Measurements from ENCODE around the gene MAGEH1.
"Not testable (repeated sequence)": the region's sequence is repeated elsewhere in the genome, so short reads cannot be mapped to it uniquely, and the experiment has no call there.

The MAGEH1 gene, protein sequence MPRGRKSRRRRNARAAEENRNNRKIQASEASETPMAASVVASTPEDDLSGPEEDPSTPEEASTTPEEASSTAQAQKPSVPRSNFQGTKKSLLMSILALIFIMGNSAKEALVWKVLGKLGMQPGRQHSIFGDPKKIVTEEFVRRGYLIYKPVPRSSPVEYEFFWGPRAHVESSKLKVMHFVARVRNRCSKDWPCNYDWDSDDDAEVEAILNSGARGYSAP

DNA sequence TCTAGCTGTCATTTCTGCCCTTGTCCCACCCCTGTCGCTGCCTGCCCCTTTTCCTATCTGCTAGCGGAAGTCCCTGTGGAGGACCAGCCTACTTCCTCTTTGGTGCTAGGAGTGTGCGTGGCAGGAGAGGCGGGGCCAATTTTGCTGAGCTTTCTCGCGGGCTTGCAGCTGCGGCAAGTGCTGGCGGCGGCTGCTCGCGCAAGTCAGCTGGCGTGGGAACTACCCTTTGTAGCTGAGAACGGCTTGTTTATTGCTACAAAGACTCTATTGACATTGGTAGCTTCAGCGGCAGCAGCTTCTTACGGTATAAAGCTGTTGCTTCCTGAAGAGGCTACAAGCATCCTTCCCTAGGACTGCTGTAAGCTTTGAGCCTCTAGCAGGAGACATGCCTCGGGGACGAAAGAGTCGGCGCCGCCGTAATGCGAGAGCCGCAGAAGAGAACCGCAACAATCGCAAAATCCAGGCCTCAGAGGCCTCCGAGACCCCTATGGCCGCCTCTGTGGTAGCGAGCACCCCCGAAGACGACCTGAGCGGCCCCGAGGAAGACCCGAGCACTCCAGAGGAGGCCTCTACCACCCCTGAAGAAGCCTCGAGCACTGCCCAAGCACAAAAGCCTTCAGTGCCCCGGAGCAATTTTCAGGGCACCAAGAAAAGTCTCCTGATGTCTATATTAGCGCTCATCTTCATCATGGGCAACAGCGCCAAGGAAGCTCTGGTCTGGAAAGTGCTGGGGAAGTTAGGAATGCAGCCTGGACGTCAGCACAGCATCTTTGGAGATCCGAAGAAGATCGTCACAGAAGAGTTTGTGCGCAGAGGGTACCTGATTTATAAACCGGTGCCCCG lies at the start of gene MAGEH1:
Gene MAGEH1 (plus strand): TSS at position 138 of the 843 bp plus-strand sequence. CDS start 248 bp downstream, at position 386.
- DNase-seq (ENCODE audit: low read depth in 2 of 2): peak; percentile 41 to 43

DNA sequence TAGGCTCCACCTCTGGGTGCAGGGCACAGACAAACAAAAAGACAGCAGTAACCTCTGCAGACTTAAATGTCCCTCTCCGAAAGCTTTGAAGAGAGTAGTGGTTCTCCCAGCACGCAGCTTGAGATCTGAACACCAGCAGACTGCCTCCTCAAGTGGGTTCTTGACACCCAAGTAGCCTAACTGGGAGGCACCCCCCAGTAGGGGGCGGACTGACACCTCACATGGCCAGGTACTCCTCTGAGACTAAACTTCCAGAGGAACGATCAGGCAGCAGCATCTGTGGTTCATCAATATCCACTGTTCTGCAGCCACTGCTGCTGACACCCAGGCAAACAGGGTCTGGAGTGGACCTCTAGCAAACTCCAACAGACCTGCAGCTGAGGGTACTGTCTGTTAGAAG lies 24.8 kb upstream of the MAGEH1 start:
- not testable (repeated sequence) for DNase-seq (ENCODE audit: low read depth in 2 of 2)

DNA sequence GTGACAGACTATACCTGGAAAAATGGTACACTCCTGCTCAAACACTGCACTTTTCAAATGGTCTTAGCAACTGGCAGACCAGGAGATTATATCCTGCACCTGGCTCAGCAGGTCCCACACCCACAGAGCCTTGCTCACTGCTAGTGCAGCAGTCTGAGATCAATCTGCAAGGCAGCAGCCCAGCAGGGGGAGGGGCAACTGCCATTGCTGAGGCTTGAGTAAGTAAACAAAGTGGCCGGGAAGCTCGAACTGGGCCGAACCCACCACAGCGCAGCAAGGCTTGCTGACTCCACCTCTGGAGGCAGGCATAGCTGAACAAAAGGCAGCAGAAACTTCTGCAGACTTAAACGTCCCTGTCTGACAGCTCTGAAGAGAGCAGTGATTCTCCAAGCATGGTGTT lies 8.5 kb upstream of the MAGEH1 start:
- not testable (repeated sequence) for DNase-seq (ENCODE audit: low read depth in 2 of 2)

DNA sequence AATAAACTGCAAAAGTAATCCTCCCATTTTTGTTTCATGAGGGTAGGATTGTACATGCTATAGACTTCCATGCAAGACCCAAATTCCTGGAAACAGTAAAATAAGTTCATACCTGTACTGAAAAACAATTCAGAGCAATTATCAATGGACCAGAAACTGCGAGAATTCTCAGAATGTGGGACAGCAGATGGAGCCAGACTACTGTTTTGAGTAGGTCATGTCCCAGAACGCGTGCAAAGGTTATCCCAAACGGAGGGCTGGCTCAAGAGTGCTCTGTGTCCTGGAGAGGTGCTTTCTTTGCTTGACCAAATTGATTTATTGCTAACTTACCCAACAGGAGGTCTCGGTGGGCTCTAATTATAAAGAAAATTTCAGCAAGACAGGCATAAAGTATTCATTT lies 1.7 kb upstream of the MAGEH1 start:
- no peak for DNase-seq (ENCODE audit: low read depth in 2 of 2)

DNA sequence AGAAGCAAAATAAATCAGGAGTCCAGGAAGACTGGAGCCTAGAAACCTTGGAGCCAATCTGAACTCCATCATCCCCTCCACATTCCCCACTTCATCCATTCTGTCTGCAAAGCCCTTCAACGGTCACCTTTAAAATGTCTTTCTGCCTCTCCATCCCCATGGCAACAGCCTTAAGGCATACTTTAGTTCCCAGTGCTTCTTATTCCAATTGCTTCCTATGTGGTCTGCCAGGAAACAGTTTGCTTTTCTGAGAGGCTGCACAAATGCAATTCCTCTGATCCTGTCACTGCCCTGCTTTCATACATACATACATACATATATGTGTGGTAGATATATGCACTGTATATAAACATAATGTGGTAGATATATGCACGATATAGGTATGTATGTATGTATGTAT lies 786 bp upstream of the MAGEH1 start:
- no peak for DNase-seq (ENCODE audit: low read depth in 2 of 2)

DNA sequence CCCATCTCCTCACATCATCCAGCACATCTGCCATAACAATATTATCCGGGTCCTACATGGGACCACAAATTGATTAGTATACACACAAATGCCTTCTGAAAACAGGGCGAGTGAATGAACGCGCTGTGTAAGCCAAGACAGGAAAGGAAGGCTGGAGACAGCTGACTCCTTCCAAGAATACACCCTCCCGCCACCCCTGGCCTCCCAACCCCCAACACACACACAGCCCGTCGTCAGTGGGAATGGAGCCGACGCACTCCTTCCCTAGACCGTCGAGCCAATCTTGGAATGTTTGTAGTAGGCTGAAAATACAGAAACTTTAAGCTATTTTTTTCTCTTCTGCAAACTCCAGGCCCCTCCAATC lies 319 bp upstream of the MAGEH1 start:
- no peak for DNase-seq (ENCODE audit: low read depth in 2 of 2)

DNA sequence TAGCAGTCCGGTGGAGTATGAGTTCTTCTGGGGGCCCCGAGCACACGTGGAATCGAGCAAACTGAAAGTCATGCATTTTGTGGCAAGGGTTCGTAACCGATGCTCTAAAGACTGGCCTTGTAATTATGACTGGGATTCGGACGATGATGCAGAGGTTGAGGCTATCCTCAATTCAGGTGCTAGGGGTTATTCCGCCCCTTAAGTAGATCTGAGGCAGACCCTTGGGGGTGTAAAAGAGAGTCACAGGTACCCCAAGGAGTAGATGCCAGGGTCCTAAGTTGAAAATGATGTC lies 852 bp downstream of the MAGEH1 start:
- DNase-seq (ENCODE audit: low read depth in 2 of 2): no peak

DNA sequence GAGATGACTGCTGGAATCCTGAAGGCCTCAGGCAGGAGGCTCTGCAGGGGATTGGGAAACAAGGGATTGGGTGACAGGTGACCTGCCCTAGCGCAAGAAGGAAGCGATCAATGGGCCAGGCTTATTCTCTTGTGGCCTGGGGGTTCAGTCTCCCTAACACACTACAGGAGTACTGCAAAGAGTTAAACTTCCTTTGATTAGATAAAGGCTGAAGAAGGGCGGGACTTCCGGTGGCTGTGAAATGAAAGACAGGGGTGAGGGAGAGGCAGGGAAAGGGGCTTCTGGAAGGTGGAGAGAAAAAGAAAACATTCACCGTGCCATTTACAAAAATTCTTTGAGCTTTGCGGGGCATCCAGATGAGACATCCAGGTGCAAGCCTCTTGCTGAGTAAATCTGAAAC lies 3.8 kb downstream of the MAGEH1 start:
- not testable (repeated sequence) for DNase-seq (ENCODE audit: low read depth in 2 of 2)

DNA sequence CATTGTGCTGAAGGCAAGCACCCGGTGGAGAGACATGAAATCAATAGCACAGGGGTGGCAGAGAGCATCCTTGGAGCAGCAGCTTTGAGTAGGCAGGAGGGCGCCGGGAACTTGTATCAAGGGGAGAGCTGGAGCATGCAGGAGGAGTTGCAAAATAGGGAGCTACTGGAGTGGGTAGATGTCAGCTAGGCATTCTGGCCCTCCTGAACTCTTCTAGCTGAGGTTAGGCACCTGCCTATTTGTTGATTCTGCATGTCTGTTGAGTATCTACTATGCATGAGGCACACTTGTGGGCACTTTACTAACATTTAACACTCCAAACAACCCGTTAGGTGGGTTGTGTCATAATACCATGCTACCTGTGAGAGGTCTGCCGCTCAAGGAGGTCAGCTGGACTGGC lies 7.5 kb downstream of the MAGEH1 start:
- DNase-seq (ENCODE audit: low read depth in 2 of 2): not testable (repeated sequence)

DNA sequence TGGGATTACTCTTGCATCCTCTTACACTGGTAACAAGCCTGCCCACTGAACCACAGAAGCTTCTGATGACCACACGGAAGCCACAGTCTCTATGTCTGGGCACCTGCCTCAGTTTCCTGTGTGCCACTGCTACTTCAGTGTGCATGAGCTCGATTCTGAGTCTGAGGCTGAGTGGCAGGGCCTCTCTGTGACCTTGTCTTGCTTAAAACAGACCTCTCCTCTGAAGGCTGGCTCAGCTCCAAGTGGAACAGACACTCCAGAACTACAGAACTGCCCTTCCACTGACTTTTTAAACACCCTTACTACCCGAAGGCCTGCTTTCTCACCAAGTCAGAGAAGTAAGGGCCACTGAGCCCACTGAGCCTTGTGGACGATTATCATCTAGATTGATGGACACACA lies 8.0 kb downstream of the MAGEH1 start:
- DNase-seq (ENCODE audit: low read depth in 2 of 2): not testable (repeated sequence)

DNA sequence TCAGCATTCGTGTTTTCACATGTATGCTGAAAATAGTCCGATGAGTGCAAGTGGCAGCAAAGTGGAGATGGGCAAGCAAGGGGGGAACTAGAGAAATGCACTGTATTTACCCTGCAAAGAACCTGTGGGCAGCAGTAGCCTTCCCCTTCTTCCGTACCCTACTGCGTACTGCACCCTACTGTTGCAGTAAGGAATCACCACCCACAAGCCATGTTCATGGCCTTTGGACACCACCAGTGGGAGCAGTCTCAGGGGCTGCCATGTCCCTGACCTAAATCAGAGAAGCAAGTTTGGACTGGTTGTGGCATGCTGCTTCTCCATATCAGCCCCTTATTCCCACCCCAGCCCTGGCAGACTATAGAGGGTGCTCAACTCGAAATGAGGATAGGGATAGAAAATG lies 12.1 kb downstream of the MAGEH1 start:
- not testable (repeated sequence) for DNase-seq (ENCODE audit: low read depth in 2 of 2)

DNA sequence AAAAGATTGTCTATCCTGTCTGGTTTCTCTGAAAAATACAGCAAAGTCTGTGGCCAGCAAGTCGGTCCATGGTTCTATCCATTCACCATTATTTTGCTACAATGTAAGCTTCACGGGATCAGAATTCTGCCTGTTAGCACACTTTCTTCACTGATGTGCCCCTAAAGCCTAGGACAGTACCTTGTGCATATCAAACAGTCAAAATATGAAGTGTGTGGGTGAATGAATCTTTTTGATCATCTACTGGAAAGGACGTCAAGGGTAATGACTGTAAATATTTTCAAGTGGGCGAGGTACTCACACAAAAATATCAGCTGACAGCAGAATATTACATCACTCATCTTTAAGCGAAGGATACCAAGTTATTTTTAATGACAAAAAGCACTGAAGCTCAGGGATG lies 13.2 kb downstream of the MAGEH1 start:
- not testable (repeated sequence) for DNase-seq (ENCODE audit: low read depth in 2 of 2)

DNA sequence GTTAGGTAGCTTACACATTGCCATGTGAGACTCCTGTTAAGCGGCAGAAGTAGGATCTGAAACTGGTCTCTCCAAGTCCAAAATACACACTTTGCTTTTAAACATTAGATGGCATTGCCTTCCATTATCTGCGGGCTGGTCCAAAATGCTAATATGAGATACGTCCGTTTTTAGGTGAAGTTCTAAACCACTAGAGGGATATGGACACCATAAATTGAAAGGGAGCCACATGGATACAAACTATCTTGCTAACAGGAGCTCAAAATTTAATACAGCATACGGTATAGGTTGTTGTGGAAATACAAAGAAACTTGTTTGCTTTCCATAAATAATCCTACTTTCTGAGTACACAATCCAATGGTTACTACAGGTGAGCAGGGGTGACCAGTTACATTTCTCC lies 13.9 kb downstream of the MAGEH1 start:
- not testable (repeated sequence) for DNase-seq (ENCODE audit: low read depth in 2 of 2)

DNA sequence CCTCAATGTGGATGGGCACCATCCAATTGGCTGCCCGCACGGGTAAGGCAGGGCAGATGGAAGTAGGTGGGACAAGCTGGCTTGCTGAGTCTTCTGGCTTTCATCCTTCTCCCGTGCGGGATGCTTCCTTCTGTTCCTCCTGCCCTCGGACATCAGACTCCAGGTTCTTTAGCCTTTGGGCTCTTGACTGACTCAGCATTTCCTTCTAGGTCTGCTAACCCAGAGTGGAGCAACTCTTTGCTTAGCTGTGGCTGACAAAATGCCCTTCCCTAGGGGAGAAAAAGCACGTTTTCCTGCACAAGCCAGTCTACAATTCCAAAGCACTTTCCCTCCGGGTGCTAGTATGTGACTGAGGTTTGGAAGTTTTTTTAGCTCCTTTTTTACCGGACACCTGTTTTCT lies 28.0 kb downstream of the MAGEH1 start:
- not testable (repeated sequence) for DNase-seq (ENCODE audit: low read depth in 2 of 2)

DNA sequence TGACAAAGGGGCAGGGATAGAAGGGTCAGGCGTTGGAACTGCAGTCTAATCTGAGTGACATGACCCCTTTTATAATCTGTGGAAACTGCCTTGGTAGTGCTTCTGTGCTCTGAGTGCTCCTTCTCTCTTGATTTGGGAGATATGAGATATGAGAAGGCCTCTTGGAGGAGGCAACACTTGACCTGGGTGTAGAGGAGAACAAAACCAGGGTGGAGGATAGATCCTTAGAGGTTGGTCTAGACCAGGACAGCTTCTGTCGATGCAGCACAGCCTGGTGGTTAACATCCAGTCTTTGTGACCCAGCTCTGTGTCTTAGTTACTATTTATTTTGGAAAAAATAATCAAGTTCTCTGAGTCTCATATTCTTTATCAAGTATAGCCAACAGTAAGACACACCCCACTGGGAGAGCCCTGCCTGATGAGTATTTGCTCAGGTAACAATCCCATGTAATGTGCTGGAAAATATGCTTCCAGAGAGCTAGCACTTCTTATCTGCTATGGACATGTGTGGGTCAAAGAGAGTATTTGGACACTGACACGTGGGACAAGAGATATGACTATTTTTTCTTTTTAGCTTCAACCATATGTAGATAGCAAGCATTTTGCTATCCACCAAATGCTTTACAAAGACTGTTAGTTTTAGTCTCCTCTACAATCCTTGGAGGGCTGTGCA lies 28.6 kb downstream of the MAGEH1 start:
- no peak for DNase-seq (ENCODE audit: low read depth in 2 of 2)

DNA sequence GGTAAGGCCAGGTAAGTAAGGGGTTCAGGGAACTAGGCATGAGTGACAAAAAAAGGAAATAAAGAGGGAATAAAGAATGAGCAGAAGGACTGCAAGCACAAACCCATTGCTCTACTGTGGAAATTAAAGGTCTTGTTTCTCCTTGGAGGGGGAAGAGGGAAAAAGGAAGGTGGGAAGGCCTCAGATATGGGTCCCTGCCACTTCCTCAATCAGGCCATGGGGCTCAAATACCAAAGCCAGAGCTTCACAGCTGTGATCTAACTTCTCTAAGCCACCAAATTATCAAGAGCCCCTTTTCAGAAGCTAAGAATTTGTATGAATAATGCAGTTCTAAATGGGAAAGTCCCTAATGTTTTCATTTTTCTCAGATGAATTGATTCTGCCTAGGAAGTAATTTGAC lies 33.0 kb downstream of the MAGEH1 start:
- DNase-seq (ENCODE audit: low read depth in 2 of 2): no peak

DNA sequence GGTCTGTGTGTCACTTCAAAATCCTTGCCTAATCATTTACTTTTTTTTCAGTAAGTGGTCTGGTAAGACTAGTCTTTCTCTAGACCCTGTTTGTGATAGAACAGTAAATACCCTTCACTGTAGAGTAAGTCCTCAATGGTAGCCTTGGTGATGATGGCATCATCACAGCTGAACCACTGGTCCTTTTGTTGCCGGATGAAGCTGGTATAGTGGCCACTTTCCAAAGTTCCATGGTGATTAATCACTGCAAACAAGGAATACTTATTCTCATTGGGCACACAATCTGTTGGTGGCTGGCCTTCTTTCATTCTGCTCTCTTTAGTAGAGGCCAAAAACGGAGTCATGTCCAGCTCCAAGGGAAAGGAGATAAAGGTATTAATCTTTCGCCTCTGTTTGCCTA lies 34.8 kb downstream of the MAGEH1 start:
- no peak for DNase-seq (ENCODE audit: low read depth in 2 of 2)

DNA sequence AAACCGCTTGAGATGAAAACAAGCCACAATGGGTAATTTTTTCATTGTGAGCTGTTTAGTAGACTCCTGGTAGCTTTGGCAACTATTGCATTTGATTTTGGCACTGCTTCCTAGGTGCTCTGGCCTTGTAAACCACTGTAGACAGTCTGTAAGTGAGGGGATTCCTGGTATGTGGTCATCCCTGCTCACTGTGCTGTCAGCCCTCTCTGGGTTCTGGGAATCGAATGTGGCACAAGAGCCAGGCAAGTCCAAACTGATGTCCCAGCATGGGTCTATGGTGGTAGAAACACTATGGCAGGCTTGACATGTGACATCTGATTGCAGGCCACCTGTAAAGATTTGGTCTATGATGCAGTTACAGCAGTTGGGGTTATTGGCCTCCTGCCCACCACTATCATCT lies 35.2 kb downstream of the MAGEH1 start:
- DNase-seq (ENCODE audit: low read depth in 2 of 2): no peak

DNA sequence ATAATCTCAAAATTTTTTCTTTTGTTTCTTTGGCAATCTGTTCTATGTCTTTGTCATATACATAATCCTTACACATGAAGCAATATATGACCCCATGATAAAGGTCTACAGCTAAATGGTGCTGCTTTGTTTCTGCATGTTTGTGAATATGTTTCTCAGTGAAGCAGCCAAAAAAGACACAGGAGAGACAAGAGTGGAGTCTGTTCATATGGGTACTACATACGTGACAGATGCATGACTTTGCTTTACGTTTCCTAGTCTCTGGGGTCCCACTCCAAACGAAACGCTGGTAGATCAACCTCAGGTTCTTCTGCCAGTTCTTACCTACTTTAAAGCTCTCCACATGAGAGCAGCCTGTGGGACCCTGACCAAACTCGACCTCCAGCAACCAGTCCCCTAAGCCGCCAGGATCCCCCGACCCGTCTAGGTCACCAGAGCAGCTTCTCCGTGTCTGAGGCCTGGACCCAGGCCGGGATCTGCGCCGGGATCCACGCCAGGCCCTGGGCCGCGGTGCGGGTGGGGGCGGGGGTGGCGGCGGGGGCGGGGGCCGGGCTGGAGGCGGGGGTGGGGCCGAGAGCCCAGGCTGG lies 36.2 kb downstream of the MAGEH1 start:
- no peak for DNase-seq (ENCODE audit: low read depth in 2 of 2)

DNA sequence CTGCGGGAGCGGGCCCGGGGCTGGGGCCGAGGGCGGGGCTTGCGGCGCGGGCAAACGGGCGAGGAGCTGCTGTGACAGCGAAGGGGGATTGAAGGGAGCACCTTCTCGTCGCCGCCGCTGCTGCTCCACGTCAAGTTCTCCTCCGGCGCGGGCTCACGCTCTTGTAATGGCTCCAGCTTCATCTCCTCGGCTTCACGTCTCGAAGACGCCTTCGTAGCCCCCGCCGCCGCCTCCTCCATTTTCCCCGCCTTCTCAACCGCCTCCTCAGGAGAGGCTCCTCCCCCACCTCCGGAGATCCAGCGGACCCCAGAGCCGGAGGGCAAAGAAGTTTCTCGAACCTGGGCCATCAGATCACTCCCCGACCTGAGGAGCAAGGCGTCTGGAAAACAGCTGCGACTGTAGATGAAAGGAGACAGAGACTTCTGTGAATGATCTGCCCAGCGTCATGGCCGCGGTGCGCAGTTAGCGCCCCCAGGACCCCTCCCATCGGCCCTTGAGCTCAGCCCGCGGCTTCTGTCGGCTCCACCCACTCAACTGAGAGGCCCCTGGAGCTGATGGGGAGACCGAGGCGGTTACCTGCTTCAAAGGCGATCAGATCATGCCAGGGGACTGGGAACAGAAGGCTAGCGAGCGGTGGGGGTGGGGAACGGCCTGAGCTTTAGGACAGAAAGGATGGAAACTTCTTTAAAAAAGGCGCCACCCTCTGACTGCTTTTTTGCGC lies 36.8 kb downstream of the MAGEH1 start:
- DNase-seq (ENCODE audit: low read depth in 2 of 2): peak in 1 of 2 donors; percentile 44

DNA sequence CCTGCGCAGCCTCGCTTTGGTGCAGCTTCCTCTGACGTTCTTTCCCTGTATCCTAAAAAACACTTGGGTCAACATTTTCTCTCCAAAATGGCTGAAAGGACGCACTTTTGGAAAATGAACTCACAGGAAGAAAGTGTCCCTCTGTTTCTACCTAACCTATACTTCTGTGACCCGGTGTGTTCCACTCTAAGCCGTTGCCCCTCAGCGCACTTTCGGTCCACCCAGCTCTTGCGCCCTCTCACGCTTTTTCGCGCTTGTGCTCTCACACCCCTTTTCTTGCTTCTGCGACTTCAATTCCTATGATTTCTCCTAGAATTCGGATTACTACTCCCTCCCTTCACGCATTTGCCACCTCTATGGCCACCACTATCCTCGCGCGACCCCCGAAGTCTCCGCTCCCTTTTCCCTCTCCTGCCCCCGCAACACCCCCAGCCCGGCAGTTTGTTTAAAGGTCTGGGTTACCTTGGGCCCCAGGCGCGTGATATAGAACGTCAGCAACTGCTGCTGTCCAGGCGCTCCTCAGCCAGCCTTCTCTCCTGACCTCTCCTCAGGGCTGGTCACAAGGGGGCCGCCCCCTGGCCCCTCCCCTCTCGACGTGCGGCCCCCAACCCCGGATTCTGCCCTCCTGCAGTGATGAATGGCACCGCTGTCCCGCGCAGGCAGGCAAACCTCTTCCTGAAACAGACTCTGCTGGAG lies 37.5 kb downstream of the MAGEH1 start, which contains the start of gene USP51:
Gene USP51 (minus strand): TSS at position 535 of the 696 bp plus-strand sequence. CDS start 909 bp downstream, outside the sequence.
- no peak for DNase-seq (ENCODE audit: low read depth in 2 of 2)
